GM19240 (cell line): ENCODE data around the gene SRMS.

ENCODE experiments used
- DNase-seq: peaks from one replicate; pipeline ENCODE4 v3.0.0; 2011; ENCODE audit warnings: low spot score; ENCODE audit not compliant: insufficient read length

SRMS gene

GRCh38 chr20:63503524-63503923 is 44.0 kb downstream of the SRMS start:
- DNase-seq: no peak

DNA sequence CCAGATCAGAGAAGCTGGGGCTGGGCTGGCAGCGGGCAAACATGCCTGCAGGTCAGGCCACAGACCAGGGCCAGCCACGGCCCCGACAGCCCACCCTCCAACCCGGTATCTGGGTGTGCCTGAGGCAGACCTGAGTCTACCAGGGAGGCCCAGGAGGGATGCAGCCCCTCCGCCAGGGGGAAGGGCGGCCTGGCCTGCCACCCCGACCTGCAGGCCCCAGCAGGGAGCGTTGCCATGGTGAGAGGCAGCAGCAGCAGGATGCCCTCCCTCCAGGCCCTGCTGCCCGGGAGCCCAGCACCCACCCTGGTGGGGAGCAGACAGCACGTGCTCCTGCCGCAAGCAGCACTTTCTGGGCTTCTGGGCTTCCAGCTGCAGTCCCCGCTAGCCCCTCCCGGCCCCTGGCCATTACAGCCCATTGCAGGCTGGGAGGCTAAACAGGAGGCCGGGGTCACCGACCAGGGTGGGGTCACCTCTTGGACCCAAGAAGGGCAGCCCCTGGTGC is 44.8 kb downstream of the SRMS start:
- DNase-seq: no peak

DNA sequence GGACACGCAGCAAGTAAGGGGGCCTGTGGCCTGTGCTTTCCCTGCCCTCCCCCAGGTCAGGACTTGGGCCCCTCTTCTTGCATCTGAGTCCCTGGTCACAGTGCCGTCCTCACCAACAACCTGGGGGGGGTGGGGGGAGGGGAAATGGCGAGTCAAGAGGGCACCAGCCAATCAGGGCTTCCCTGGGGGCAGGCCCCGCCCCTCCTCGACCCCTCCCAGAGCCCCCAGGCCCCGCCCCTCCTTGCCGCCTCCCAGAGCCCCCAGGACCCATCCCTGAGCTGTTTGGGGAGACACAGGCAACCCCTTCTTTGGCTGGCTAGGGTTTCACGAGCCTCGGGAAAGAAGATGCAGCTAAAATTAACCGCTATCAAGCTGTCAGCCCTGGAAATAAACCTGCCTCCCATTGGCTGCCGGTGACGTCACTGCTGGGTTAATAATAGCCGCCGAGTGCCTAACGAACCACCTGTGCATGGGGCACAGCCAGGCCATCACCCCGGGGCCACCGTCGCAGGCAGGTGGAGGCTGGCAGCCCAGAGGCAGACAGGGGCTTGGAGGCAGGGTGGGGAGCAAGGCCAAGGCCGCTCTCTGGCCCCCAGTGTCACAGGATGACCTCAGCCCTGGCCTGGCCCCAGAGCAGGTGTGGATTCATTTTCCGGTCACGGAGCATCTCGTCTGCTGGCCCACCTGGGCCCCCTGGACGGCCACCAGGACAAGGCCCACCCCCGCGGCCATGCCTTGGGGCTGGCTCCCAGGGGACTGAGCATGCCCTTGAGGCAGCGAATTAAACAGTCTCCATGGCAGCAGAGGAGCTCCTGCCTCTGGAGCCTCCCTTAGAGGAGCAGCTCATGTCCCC is 45.5 kb downstream of the SRMS start:
- no peak for DNase-seq

- DNase-seq: no peak
Observed at GRCh38 chr20:63500902-63501817, 46.4 kb downstream of the SRMS start.

DNA sequence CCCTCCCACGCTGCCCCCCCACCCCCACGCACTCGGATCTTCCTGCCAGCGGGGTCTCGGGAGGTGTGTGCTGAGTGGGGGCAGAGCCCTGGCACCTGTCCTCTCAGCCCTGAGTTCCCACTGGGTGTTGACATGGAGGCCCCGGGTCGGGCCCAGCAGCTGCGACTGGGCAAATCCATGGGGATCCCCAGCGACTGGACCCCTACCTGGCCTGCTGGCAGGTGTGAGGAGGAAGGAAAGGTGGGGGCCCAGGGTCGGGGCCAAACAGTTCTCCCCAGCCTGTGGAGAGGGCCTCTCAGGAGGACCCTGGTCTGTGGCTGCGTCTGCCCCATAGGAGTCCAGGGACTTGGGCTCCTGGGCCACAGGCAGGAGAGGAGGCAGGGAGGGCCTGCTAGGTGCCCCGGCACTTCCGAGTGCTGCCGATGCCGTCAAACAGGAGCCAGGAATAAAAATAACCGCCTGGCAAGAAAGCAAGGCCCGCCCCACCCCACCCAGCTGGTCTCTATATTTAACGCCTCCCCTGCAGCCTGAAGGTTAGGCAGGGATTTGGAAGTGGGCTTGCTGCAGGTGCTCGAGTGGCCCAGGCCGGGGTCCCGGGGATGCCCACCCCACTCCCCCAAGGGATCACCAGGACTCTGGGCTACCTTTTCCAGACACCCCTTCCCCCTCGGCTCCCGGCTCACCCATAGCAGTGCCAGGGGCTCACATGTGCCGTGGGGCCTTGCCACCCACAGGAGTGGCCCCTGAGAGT is 47.2 kb downstream of the SRMS start:
- no peak for DNase-seq

DNA sequence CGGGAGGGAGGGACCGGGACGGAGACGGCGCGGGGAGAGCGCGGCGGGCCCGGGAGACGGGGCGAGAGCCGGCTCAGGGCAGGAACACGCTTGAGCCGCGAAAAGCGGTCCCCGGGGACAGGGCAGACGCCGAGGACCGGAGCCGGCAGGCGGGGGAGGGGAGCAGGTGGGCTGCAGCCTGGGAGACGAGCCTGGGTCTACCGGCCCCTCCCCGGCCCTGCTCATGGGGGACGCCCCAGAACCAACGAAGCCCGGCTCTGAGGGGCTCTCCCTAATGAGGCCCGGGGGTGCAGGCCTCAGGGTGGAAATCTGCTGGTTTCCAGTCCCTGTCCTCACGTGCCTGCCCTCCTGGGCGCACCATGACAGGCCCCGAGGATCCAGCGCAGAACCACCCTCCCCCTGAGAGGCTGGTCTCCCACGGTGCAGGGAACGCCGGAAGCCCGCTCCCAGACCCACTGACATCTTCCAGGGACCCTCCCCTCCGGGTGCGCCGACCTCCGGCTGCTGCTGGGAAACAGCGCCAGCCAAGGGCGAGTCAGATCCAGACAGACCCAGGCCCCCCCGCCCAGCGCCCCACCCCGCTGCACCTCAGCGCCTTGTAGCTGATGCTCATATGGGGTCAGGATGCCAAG is 48.1 kb downstream of the SRMS start:
- DNase-seq: no peak

DNA sequence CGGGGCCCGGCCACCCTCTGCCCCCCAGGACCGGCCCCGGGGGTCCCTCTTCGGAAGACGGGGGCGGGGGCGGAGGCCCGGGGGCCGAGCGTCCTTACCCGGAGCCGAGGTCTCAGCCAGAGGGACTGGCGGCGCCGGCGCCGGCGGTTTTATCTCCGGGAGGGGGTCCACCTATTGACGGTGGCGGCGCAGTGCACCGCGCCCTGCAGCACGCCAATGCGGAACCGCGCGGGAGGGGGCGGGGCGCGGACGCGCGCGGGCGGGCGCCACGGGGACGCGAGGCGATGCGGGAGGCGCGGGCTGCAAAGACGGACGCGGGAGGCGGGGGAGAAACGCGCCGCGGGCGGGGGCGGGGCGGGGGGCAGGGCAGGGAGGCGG is 48.6 kb downstream of the SRMS start, which contains the start of gene EEF1A2:
TSS of gene EEF1A2 (minus strand) at position 124 of the 378 bp plus-strand sequence. CDS start 1,320 bp downstream, outside the sequence.
- DNase-seq: no peak

- no peak for DNase-seq
Observed at GRCh38 chr20:63497946-63498935, 49.3 kb downstream of the SRMS start.

GRCh38 chr20:63497138-63497945 is 50.2 kb downstream of the SRMS start:
- no peak for DNase-seq

DNA sequence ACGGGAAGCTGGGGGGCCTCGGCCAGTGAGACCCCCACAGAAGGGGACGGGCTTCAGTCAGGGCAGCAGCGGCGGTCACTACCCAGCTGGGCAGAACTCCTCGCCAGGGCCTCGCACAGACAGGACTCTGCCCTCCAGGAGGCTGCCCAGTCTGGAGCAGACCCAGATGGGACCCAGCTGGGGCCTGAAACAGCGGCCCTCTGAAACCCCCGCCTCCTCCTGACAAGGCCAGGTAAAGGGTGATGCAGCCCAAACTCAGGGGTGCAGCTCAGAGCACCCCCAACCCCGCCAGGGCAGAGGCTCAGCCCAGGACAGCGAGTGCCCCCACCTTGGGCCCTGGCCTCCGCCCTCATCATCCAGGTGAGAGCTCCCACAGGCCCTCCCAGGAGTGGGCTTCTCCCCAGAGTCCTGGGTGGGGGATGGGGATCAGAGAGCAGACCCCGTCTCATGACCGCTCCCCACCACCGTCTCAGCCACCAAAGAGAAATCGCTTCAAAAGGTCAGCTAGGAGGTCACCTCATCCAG is 50.9 kb downstream of the SRMS start:
- no peak for DNase-seq

- DNase-seq: peak; percentile 90
Observed at GRCh38 chr20:63495741-63496595, 51.6 kb downstream of the SRMS start.

GRCh38 chr20:63495167-63495720 is 52.3 kb downstream of the SRMS start:
- no peak for DNase-seq

- DNase-seq: no peak
Observed at GRCh38 chr20:63494420-63495166, 53.0 kb downstream of the SRMS start.

DNA sequence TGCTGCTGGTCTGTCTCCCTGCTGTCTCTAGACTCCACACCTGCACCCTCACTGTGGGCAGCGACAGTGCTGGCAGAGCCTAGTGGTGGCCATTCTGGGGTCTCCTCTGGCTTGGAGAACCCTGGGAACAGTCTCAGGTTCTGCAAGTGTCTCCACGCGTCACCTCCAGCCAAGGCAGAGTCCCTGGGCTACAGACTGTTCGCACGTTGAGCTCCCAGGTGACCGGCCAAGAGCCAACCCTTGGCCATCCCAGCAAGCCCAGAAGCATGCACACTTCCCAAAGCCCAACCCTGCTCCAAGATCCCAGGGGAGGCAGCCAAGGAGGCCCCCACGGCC is 53.5 kb downstream of the SRMS start:
- DNase-seq: no peak

DNA sequence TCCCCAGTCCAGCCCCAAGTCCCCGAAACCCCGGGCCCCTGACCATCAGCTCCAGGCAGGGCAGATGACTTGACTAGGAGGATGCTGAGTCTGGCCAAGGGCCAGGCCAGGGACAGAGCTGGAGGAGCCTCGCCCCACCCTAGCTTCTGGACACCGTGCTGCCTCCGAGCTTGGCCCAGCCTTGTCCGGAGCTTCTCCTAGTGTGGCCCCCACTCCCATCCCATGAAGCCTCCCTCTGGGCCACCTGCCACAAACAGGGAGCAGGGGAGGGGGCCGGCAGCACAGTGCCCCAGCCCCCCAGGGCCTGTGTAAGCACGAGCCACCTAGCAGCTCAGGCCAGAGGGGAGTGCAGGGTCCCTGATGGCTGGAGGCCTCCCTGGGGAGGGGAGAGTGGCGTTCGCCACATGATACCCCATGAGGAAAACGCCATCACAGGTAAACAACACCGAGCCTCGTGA is 54.0 kb downstream of the SRMS start:
- DNase-seq: no peak

GRCh38 chr20:63492982-63493381 is 54.6 kb downstream of the SRMS start:
- DNase-seq: no peak

GRCh38 chr20:63492518-63492917 is 55.0 kb downstream of the SRMS start:
- no peak for DNase-seq
